ENCODE results near the gene SETD1A.
A peak's percentile ranks its signal among the peaks of the same experiment; 100 is the strongest.

The SETD1A gene

GRCh38 chr16:30941600-30942425 lies 15.7 kb upstream of the SETD1A start:
- TF ChIP-seq POLR2AphosphoS5 (IDR thresholded peaks at IDR 0.05; ENCODE audit: low read depth) (no peak), CTCF (IDR thresholded peaks at IDR 0.05; ENCODE audit: insufficient read depth, low read length) (peak; percentile 94), REST (IDR thresholded peaks at IDR 0.05; ENCODE audit: insufficient replicate concordance, low read depth) (no peak), SPI1 (IDR thresholded peaks at IDR 0.05; ENCODE audit: borderline replicate concordance, low read depth) (peak; percentile 27; the same call in 1 of the 2 replicates), GABPA (IDR thresholded peaks at IDR 0.05; ENCODE audit: low read depth) (no peak)
- Histone ChIP-seq H3K4me3 (replicated peaks; ENCODE audit: insufficient read depth, low read length) (no peak overlapping the region), H3K27me3 (ENCODE audit: insufficient read depth, poor library complexity, severe bottlenecking) (no peaks in the 10 kb centered on the region), H3K27ac (replicated peaks) (no peak overlapping the region)
- peak; percentile 70 to 81 for DNase-seq (ENCODE audit: low read depth in 1 of 2, low spot score in 1 of 2)

- no peak for DNase-seq (ENCODE audit: low read depth in 1 of 2, low spot score in 1 of 2)
- H3K4me3 ChIP-seq (replicated peaks; ENCODE audit: insufficient read depth, low read length), result no peak overlapping the region
These were observed 15.1 kb upstream of the SETD1A start for GRCh38 chr16:30942426-30942806.

More at GRCh38 chr16:30942426-30942806, 15.1 kb upstream of the SETD1A start:
- Histone ChIP-seq H3K27ac (replicated peaks) (no peak overlapping the region), H3K27me3 (ENCODE audit: insufficient read depth, poor library complexity, severe bottlenecking) (no peaks in the 10 kb centered on the region)
- TF ChIP-seq CTCF (IDR thresholded peaks at IDR 0.05; ENCODE audit: insufficient read depth, low read length), result no peak
- no peak for TF ChIP-seq REST (IDR thresholded peaks at IDR 0.05; ENCODE audit: insufficient replicate concordance, low read depth)
- no peak for TF ChIP-seq GABPA (IDR thresholded peaks at IDR 0.05; ENCODE audit: low read depth)
